Middle frontal gyrus (tissue), 1 donor: ENCODE measurements around the gene GPC3.
"Not testable (repeated sequence)": the region's sequence is repeated elsewhere in the genome, so short reads cannot be mapped to it uniquely, and the experiment has no call there.

Experiments used
- DNase-seq: peaks from one replicate; pipeline ENCODE4 v3.0.0-alpha.2; 2015; ENCODE audit warnings: low spot score; ENCODE audit errors: extremely low spot score

Gene GPC3

GRCh38 chrX:133985164-133985966 is at the start of gene GPC3:
TSS of gene GPC3 (minus strand) at chrX:133985594.
- DNase-seq, result no peak

DNA sequence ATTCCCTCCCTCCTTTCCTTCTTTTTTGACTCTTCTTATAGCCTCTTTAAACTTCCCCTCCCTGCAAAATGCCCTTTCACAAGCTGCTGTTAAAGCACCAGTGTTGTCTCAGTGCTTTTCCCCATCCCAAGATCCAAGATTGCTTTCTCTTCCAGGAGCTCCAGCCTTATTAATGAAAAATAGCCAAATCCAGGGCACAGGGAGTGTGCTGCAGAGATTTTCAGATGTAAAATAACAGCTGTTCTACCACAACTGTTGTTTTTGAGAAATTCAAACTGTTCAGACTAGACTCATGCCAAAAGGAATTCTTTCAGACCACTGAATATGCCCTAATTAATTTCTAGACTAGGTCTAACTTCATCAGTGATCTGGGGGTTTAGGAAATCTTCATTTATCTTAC is 47.0 kb upstream of the GPC3 start:
- no peak for DNase-seq

DNA sequence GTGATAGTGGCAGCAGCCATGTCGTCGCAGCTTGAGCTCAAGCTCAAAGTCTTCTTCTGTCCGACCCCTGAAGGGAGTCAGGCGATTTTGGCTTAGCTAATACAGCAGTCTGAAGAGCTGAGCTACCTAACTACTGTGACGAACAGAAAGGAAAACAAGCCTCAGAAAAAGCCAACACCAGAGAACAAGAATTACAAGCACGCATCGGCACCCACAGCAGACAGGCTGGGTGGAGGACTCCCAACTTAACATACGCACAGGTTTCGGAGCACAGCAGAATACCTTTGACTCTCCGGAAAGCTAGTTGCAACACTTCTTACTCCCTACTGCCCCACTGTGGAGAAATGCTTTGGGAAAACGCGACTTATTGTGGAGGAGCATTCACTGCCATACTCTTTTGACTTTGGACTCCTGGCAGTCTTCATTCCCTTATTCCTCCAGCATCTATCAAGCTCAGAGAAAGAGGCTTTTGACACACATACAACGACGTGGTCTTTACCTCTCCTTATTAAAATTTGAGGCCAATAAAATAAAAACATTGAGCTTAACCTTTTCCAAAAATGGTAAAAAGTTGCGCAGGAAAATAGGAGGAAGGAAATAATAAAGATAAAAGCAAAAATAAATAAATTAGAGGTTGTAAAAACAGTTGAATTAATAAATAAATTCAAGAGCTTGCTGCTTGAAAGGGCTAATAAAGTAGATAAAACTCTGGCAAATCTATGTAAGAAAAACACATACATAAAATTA is 41.3 kb upstream of the GPC3 start:
- no peak for DNase-seq

DNA sequence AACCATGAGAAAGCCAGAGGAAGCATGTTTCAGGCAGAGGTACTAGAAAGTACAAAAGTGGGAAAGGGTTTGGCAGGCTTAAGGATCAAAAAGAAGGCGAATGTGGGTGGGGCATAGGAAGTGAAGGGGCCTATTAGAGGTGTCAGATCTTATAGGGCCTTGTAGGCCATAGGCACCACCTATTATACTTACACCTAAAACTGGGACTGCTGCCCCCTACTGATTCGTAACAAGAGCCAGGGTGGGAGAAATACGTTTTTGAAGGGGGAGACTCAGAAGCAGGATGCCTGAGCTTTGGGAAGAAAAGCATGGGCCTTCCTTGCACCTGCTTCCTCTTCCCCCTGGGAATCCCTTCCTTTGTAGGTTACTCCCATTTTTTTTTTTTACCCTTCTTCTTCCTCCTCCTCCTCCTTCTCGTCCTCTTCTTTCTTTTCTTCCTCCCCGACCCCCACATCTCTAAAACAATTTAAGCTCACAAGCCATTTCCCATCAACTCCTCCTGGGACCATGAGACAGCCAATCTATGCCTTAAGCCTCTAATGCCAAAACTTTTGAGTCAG is 40.7 kb upstream of the GPC3 start:
- DNase-seq, result no peak

DNA sequence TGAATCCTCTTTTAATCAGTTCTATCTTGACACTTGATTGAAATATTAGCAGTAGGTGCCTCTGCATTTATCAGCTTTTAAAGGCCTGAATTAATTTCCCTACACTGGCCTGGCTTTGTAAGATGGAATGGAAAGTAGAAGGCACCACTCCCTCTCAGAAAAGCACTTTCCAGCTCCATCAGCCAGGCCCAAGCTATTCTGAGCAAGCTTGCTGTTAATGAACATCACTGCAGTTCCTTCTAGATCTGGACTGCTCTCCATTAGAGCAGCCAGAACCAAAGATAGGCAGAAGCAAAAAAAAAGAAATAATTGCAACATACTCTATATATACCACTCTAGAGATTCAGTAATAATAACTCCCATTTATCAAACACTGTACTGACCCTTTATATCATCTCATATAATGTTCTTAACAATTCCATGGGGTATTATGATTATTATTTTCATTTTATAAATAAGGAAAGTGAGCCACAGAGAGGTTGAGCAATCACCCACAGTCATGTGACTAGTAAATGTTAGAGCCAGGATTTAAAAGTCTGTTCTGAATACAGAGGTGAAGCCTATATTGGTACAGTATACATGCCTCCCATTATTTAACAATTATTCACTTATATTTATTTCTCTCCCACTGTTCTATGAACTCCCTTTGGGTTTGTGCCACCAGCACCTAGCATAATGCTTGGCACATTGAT is 39.4 kb upstream of the GPC3 start:
- DNase-seq, result no peak

- DNase-seq, result no peak
These were observed 38.5 kb upstream of the GPC3 start for GRCh38 chrX:134023851-134024281.

DNA sequence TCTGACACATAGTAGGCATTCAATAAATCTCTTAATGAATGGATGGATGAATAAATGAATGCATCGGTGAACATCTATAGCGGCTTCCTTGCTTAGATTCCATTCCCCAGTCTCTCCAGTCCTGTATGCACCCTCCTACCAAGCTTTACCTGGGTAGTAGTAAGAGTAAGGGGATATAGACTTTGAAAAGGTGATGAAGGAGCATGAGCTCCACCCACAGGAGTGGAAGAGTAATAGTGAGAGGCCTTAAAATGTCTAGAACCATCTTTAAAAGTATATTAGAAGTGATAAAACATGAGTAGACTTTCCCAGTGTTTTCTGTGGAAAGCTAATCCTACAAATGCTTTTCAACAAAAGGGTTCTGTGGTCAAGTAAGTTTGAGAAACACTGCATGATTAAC is 35.5 kb upstream of the GPC3 start:
- DNase-seq, result no peak

DNA sequence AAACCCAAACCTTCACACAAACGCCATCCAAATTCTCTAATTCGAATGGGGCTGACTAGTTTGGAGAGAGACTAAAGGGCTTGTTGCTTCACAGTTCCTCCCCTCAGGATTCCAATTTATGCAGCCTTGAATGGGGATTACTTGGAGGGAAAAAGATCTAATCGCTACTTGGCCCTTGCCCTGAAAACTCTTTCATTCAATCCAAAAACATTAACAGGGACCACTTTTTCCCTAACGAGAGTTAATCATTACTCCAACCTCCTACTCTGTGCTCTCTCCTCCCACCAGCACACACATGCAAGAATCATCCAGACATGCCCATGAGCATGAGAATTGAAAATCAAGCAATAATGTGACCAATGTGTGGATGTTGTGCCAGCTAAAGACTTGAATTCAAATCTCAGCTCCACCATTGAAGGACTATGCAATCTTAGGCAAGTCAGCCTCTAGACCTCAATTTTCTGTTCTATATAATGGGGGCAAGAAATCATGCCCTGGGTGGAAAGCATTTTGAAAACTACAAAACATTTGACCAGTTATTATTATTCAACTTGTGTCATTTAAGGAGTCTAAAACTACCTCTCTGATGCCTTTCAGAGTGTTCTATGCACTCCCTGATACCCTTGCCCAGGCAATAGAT is 34.3 kb upstream of the GPC3 start:
- no peak for DNase-seq

- DNase-seq, result not testable (repeated sequence)
These were observed 30.9 kb upstream of the GPC3 start for GRCh38 chrX:134016309-134016708.

DNA sequence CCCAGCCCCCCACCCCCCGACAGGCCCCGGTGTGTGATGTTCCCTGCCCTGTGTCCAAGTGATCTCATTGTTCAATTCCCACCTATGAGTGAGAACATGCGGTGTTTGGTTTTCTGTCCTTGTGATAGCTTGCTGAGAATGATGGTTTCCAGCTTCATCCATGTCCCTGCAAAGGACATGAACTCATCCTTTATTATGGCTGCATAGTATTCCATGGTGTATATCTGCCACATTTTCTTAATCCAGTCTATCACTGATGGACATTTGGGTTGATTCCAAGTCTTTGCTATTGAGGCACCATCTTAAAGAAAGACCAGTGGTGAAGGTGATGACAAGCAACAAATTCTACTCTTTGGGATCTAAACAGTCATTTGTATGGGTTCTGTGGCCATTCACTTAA is 30.1 kb upstream of the GPC3 start:
- not testable (repeated sequence) for DNase-seq

DNA sequence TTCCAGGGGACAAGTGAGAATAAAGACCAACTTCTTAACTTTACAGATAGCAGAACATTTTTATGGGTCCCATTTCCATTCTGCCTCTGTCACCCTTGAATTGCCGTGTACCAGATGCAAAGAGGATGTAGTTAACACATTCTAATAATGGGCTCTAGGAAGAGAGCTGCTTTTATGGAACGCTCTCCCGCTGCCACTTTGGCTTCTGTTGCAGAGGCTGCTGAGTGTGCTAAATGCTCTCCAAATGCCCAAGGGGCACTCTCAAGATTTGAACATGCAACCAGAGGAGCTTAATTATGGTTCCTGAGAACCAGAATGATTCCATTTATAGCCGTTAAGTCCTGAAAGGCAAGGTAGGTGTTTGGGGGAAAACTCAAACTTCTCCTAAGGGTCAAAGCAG is 28.1 kb upstream of the GPC3 start:
- DNase-seq, result no peak

- DNase-seq, result no peak
These were observed 27.7 kb upstream of the GPC3 start for GRCh38 chrX:134013092-134013497.

- no peak for DNase-seq
These were observed 25.3 kb upstream of the GPC3 start for GRCh38 chrX:134010690-134011089.

DNA sequence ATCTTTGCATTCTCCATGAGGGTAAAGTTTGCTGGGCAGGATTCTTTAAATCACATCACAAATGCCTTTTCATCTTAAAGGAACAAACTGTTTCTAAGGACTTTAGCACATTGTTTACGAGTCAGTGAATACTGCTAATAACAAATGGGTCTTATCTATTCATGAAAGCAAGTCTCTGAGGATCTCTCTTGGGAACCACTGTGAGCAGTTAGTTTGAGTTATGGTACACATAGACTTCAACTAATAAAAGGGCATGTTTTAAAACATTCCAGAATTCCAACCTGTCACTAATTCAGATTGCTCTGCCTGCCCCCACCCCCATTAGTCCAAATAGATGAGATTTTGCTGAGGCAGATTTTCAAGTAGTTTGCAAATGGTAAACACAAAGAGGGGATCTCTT is 22.3 kb upstream of the GPC3 start:
- no peak for DNase-seq

GRCh38 chrX:134006484-134007161 is 21.2 kb upstream of the GPC3 start:
- no peak for DNase-seq

DNA sequence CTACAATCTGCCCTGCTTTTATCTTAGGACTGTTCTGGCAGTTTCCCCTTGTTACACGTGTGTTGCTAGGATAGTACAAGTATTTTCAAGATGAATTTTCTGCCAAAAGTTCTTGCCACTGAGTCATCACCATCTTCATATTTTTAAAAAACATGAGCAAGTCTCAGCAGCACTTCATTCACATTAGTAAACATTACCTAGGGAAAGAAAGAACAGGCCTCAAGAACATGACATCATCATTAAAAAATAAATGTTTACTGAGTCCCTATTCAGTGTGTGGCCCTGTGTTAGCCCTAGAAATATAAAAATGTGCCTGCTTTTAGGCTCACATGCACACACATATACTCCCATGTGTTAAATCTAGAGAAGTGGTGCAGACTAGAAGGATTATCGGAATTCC is 18.7 kb upstream of the GPC3 start:
- DNase-seq, result no peak

GRCh38 chrX:134002921-134003615 is 17.7 kb upstream of the GPC3 start:
- no peak for DNase-seq

- no peak for DNase-seq
These were observed 15.2 kb upstream of the GPC3 start for GRCh38 chrX:134000260-134001245.
